HG03442 (cell line): ENCODE data around the gene ASB11.
"Not testable (repeated sequence)": the region's sequence is repeated elsewhere in the genome, so short reads cannot be mapped to it uniquely, and the experiment has no call there.

Experiments used
- ATAC-seq: cut with Tn5 transposase; IDR thresholded peaks from one replicate; pipeline ENCODE4 v1.9.1; 2021; ENCODE audit warnings: mild to moderate bottlenecking, moderate library complexity; ENCODE audit not compliant: unreplicated experiment

The ASB11 gene

GRCh38 chrX:15310117-15310516 is 5.3 kb downstream of the ASB11 start:
- no peak for ATAC-seq

GRCh38 chrX:15305899-15306298 is 9.5 kb downstream of the ASB11 start:
- not testable (repeated sequence) for ATAC-seq

GRCh38 chrX:15301924-15302323 is 13.5 kb downstream of the ASB11 start:
- ATAC-seq = peak; percentile 57

GRCh38 chrX:15299941-15300851 is 15.2 kb downstream of the ASB11 start:
- no peak for ATAC-seq

- ATAC-seq = no peak
Observed at GRCh38 chrX:15298780-15299179, 16.7 kb downstream of the ASB11 start.

GRCh38 chrX:15298201-15298600 is 17.2 kb downstream of the ASB11 start:
- no peak for ATAC-seq

GRCh38 chrX:15293451-15293850 is 22.0 kb downstream of the ASB11 start:
- no peak for ATAC-seq

GRCh38 chrX:15292861-15293260 is 22.6 kb downstream of the ASB11 start:
- ATAC-seq = no peak

- no peak for ATAC-seq
Observed at GRCh38 chrX:15277604-15278003, 37.8 kb downstream of the ASB11 start.

GRCh38 chrX:15274946-15275345 is 40.5 kb downstream of the ASB11 start:
- no peak for ATAC-seq

GRCh38 chrX:15273275-15273674 is 42.2 kb downstream of the ASB11 start:
- ATAC-seq = not testable (repeated sequence)

- ATAC-seq = no peak
Observed at GRCh38 chrX:15271757-15272156, 43.7 kb downstream of the ASB11 start.

GRCh38 chrX:15269618-15270521 is 45.6 kb downstream of the ASB11 start, which contains the start of gene ASB9:
TSS of gene ASB9 (minus strand) at chrX:15270083. CDS start at chrX:15269874, 209 bp downstream.
- no peak for ATAC-seq

- no peak for ATAC-seq
Observed at GRCh38 chrX:15269120-15269519, 46.3 kb downstream of the ASB11 start.

- no peak for ATAC-seq
Observed at GRCh38 chrX:15254852-15255251, 60.6 kb downstream of the ASB11 start.

GRCh38 chrX:15245896-15246295 is 69.5 kb downstream of the ASB11 start:
- ATAC-seq = no peak

- ATAC-seq = no peak
Observed at GRCh38 chrX:15244421-15244820, 71.0 kb downstream of the ASB11 start.

- no peak for ATAC-seq
Observed at GRCh38 chrX:15242899-15243555, 72.4 kb downstream of the ASB11 start.

- ATAC-seq = no peak
Observed at GRCh38 chrX:15241301-15241700, 74.1 kb downstream of the ASB11 start.

- no peak for ATAC-seq
Observed at GRCh38 chrX:15240414-15240813, 75.0 kb downstream of the ASB11 start.

GRCh38 chrX:15236146-15236545 is 79.3 kb downstream of the ASB11 start:
- no peak for ATAC-seq
